H7 (cell line): ENCODE measurements around the gene CPLX4. TPM values are rescaled to one million over a fixed set of nuclear protein-coding genes. Genes with fewer than 3 reads are reported as not detected.
A peak's percentile ranks its signal among the peaks of the same experiment; 100 is the strongest.

Experiments used
- DNase-seq: peaks from one replicate; pipeline ENCODE4 v3.0.0; 2012
- H3K27me3 ChIP-seq: 2 replicates; pipeline ENCODE4 v1.6.0; 2011; ENCODE audit warnings: mild to moderate bottlenecking, low read length; ENCODE audit not compliant: control insufficient read depth, insufficient read depth
- H3K36me3 ChIP-seq: replicated peaks from 2 replicates; pipeline ENCODE4 v1.5.1; 2011; ENCODE audit warnings: low read length; ENCODE audit not compliant: control insufficient read depth, insufficient read depth
- H3K4me3 ChIP-seq: 2 replicates; pipeline ENCODE4 v1.5.1; 2011; ENCODE audit warnings: low read depth, mild to moderate bottlenecking, control low read depth, low read length, moderate library complexity; ENCODE audit not compliant: insufficient read depth
- total RNA-seq: library from RNA; depleted of rRNA; stranded (reverse); fragments of >200 nt; shearing (Covaris generic); gene quantifications from 2 replicates; pipeline ENCODE4 v1.2.3, GENCODE V29; 2014; rRNA removed

CPLX4 gene, protein sequence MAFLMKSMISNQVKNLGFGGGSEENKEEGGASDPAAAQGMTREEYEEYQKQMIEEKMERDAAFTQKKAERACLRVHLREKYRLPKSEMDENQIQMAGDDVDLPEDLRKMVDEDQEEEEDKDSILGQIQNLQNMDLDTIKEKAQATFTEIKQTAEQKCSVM
- total RNA-seq, result not detected in 2 replicates

DNA sequence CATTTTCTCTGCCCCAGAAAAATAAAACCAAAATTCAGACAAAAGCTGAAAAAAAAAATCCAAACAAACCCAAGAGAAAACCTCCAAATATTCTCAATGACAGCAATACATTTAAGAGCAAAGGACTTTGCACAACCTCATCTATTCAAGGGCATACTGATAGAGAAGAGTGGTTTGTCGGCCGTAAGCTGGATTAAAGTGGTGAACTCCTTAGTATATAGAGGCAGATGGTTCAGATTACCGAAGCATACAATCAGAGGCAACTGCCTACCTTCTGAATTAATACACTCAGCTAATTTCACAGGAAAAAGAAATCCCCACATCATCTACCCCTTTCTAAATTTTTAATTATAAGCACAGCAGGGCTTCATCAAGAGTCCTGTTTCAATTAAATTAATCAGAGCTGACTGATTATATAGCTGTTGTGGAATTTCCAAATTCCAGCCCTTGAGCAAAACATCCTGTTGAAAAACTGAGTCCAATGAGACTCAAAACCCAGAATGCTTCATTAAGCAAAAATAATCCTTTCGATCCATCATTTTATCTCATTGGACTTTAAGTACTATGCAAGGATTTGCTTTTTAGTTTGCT, at the start of gene CPLX4:
Gene CPLX4, minus strand, starts transcription at position 190 of the 591 bp plus-strand sequence. Its CDS starts 187 bp downstream, at position 3.
- no peaks in the 10 kb centered on the region; the same call in 1 of the 2 replicates for H3K27me3 ChIP-seq
- DNase-seq, result no peak

GRCh38 chr18:59360381-59360780, 41.9 kb upstream of the CPLX4 start:
- DNase-seq, result no peak
- Histone ChIP-seq H3K27me3 (peaks cover 36% of the 10 kb centered on the region), H3K4me3 (no peak overlapping the region)

More for the DNA sequence above, at the start of gene CPLX4:
- no peak within 1 kb of the TSS for H3K4me3 ChIP-seq
- H3K36me3 ChIP-seq, result no peaks in the 10 kb centered on the region

DNA sequence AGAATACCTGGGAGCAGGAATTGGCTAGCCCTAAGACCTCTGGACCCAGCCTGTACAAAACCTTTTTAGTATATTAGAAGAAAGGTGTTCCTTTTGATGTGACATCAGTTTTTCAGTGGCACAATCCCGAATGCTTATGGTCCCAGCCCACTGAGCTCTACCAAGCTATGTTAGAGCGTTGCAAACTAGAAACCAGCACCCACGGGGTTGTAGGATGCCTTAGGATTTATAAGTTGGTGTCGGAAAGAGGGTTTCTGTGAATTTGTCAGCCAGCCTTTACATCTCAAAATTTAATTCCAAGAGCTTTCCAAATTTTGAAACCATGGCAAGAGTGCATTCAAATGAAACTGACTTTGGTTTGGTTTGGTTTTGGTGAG, 41.1 kb upstream of the CPLX4 start:
- DNase-seq, result no peak
- Histone ChIP-seq H3K4me3 (peak overlapping the region; percentile 41), H3K27me3 (peaks cover 34% of the 10 kb centered on the region), H3K36me3 (peaks cover 9% of the 10 kb centered on the region)

More at GRCh38 chr18:59360381-59360780, 41.9 kb upstream of the CPLX4 start:
- H3K36me3 ChIP-seq, result peaks cover under 1% of the 10 kb centered on the region

DNA sequence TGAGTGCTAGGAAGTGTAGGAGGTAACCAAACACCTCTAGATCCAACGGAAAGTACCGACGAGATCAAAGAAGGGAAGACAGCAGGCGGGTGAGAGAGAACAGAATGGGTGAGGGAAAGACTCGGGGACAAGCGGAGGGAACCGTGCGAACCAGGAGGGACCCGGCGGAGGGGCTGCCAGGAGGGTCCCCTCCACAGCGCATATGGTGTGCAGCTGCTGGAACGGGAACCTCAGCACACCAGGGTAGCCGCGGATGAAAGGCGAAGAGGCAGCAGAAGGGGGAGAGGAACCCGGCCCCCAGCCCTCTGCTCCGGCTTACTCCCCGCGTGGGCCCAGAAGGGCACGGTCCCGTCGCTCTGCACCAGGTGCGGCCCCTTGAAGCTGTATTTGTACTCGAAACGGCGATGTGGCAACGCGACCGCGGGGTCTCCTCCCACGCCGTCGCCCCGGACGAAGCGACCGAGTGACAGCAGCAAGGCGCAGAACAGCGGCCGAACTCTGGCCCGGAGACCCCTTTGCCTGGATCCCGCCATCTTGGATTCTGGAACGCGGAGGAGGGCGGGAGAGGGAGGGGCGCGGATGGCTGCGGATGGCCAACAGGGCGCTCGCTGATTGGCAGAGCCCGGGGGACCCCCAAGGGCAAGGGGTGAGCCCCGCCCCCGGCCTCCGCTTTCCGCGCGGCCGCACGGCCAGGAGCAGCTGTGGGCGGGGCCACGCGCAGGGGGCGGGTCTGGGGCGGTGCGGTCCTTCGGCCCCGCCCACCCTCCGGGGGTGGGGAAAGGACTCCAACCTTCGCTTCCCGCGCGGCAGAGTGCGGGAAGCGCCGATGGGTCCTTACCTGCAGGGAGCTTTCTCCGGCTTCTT, 40.5 kb upstream of the CPLX4 start, which contains the start of gene LMAN1:
Gene LMAN1, minus strand, starts transcription at position 554 of the 864 bp plus-strand sequence. Its CDS starts 21 bp downstream, at position 533.
- H3K36me3 ChIP-seq, result peaks cover 12% of the 10 kb centered on the region
- H3K4me3 ChIP-seq, result peak within 1 kb of the TSS; percentile 100
- peaks cover 33% of the 10 kb centered on the region for H3K27me3 ChIP-seq
- DNase-seq, result peak; percentile 99

GRCh38 chr18:59358414-59358711, 39.9 kb upstream of the CPLX4 start:
- H3K27me3 ChIP-seq, result peaks cover 32% of the 10 kb centered on the region
- peaks cover 17% of the 10 kb centered on the region for H3K36me3 ChIP-seq
- DNase-seq, result no peak
- H3K4me3 ChIP-seq, result peak overlapping the region; percentile 100

GRCh38 chr18:59357928-59358327, 39.5 kb upstream of the CPLX4 start:
- DNase-seq, result no peak
- Histone ChIP-seq H3K4me3 (peak overlapping the region; percentile 100), H3K36me3 (peaks cover 19% of the 10 kb centered on the region), H3K27me3 (peaks cover 28% of the 10 kb centered on the region)

- no peak overlapping the region for H3K4me3 ChIP-seq
- H3K27me3 ChIP-seq, result peaks cover 5% of the 10 kb centered on the region
- peaks cover 37% of the 10 kb centered on the region for H3K36me3 ChIP-seq
- no peak for DNase-seq
Observed at GRCh38 chr18:59354731-59355130, 36.3 kb upstream of the CPLX4 start.

DNA sequence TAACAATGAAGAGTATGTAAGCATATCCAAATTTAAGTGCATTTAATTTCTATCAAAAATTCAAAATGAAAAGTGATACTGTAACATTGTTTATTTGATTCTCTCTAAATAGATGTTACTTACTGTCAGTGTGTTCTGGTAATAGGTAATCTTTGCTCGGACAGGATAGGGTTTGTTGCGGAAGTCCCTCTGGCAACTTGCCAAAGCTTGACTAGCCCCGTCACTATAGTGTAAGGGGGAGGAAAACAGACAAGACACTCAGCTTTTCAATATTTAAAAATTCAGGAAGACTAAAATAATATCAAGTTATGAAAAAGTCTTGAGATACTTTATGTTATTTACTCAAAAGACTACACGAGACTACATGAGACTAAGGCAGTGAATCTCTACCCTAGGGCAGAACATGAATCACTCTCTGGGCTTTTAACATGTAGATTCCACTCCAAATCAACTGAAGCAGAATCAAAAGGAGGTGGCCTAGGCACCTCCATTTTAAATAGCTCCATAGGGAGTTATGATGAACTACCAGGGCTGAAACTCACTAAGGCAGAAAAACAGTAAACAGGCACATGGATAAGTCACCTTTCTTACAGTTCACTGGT, 34.7 kb upstream of the CPLX4 start:
- peaks cover 41% of the 10 kb centered on the region for H3K36me3 ChIP-seq
- H3K27me3 ChIP-seq, result no peaks in the 10 kb centered on the region
- no peak overlapping the region for H3K4me3 ChIP-seq
- DNase-seq, result no peak

GRCh38 chr18:59352250-59352855, 33.9 kb upstream of the CPLX4 start:
- Histone ChIP-seq H3K36me3 (peaks cover 41% of the 10 kb centered on the region), H3K4me3 (no peak overlapping the region), H3K27me3 (no peaks in the 10 kb centered on the region)
- no peak for DNase-seq

GRCh38 chr18:59345556-59345955, 27.1 kb upstream of the CPLX4 start:
- no peak for DNase-seq

DNA sequence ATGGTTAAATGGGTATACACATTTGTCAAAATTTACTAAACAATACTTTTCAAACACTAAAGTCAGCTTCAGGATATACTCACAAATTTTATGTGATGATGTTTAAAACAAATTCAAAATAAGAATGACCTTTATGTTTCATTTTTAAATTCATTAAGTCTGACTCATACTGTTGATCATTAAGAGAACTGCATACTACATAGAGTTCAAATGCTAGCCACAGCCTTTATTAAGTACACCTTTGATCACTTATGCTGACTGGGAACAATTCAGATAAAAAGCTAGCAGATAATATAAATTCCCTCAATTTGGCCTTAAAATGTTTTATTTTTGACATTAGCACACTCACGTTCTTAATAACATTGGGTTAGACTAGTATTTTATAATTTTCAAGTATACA, 26.5 kb upstream of the CPLX4 start:
- DNase-seq, result no peak
- Histone ChIP-seq H3K36me3 (peaks cover 16% of the 10 kb centered on the region), H3K27me3 (no peaks in the 10 kb centered on the region), H3K4me3 (no peak overlapping the region)

More at GRCh38 chr18:59345556-59345955, 27.1 kb upstream of the CPLX4 start:
- peaks cover 16% of the 10 kb centered on the region for H3K36me3 ChIP-seq
- no peak overlapping the region for H3K4me3 ChIP-seq
- no peaks in the 10 kb centered on the region for H3K27me3 ChIP-seq

GRCh38 chr18:59343926-59344325, 25.5 kb upstream of the CPLX4 start:
- no peak for DNase-seq
- H3K4me3 ChIP-seq, result no peak overlapping the region
- peaks cover 22% of the 10 kb centered on the region for H3K36me3 ChIP-seq
- H3K27me3 ChIP-seq, result no peaks in the 10 kb centered on the region

- H3K4me3 ChIP-seq, result no peak overlapping the region
- DNase-seq, result no peak
- H3K36me3 ChIP-seq, result peaks cover 16% of the 10 kb centered on the region
- no peaks in the 10 kb centered on the region for H3K27me3 ChIP-seq
Observed at GRCh38 chr18:59340817-59341216, 22.4 kb upstream of the CPLX4 start.

GRCh38 chr18:59340312-59340711, 21.9 kb upstream of the CPLX4 start:
- Histone ChIP-seq H3K4me3 (no peak overlapping the region), H3K36me3 (peaks cover 11% of the 10 kb centered on the region), H3K27me3 (no peaks in the 10 kb centered on the region)
- DNase-seq, result no peak
